ENCODE measurements around the gene LRRC8A.

LRRC8A gene

DNA sequence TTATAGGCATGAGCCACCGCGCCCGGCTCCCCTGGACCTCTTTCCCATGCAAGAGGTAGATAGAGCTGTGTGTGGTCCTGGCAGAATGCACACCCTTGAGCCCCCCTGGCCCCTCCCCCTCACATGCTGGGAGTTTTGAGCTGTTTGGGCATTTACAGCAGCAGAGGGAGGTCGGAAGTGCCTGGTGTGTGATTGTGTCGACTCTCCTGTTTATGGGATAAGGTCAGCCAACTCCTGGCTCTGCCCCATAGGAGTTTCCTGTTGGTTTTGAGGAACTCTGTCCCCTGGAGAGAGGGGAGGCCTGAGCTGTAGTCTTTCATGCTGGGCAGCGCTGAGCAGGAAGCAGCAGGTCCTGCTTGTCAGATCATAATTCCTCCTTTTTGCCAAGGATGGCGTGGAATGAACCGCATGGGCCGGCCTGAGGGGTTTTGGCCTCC lies 6.0 kb downstream of the LRRC8A start:
- H3K4me3 ChIP-seq (ENCODE audit: low read length), result no peak overlapping the region

DNA sequence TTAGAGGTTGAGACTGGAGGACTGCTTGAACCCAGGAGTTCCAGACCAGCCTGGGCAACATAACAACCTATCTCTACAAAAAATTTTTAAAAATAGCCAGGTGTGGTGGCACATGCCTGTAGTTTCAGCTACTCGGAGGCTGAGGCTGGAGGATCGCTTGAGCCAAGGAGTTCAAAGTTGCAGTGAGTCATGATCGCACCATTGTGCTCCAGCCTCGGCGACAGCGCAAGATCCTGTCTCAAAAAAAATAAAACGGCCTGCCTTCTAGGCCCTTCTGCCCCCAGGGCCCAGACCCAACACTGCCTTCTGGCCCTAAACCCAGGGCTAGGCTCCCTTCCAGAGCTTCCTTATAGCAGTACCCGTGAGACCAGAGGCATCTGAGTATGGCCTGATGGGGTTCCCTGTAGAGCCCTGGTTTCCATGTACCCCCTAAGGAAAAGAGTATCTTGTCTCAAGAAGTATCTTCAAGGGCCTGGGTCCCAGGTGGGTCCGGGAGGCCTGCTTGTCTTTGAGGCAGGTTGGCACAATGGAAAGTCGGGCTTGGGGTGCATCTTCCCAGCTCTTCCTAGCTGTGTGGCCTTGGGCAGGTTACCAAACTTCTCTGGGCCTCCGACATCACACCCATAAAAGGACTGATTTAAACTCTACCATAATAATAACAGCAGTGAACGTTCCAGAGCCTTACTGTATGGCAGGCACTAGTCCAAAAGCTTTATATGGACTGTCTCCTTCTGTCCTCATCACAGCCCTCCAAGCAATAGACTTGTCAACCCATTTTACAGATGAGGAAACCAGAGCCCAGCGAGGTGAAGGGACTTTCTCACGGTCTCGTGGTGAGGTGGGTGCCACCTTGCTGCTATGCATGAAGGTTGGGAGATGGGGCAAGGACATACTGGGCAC lies 9.6 kb downstream of the LRRC8A start:
- Histone ChIP-seq H3K27me3 (ENCODE audit: control insufficient read depth, low read length) (no peaks in the 10 kb centered on the region), H3K36me3 (ENCODE audit: control insufficient read depth, low read length) (peaks cover 46% of the 10 kb centered on the region), H3K27ac (ENCODE audit: low read depth, low read length) (no peak overlapping the region), H3K4me1 (ENCODE audit: control insufficient read depth, low read length) (no peaks in the 10 kb centered on the region), H4K20me1 (ENCODE audit: control insufficient read depth, insufficient read depth, low read depth, low read length) (no peaks in the 10 kb centered on the region), H3F3A (ENCODE audit: control insufficient read depth, insufficient read depth) (no peaks in the 10 kb centered on the region), H3K79me2 (ENCODE audit: control insufficient read depth, low read length) (peaks cover 29% of the 10 kb centered on the region), H3K4me3 (ENCODE audit: low read length) (no peak overlapping the region), H3K9me3 (ENCODE audit: control insufficient read depth, insufficient read depth, low read length) (no peaks in the 10 kb centered on the region), H3K4me2 (ENCODE audit: low read length) (no peak overlapping the region), H3K9me2 (replicated peaks; ENCODE audit: control insufficient read depth, low read length) (no peaks in the 10 kb centered on the region)
- TF ChIP-seq EZH2phosphoT487 (IDR thresholded peaks at IDR 0.05; ENCODE audit: borderline replicate concordance, low read length), result no peak
- TF ChIP-seq, protein P1, sequence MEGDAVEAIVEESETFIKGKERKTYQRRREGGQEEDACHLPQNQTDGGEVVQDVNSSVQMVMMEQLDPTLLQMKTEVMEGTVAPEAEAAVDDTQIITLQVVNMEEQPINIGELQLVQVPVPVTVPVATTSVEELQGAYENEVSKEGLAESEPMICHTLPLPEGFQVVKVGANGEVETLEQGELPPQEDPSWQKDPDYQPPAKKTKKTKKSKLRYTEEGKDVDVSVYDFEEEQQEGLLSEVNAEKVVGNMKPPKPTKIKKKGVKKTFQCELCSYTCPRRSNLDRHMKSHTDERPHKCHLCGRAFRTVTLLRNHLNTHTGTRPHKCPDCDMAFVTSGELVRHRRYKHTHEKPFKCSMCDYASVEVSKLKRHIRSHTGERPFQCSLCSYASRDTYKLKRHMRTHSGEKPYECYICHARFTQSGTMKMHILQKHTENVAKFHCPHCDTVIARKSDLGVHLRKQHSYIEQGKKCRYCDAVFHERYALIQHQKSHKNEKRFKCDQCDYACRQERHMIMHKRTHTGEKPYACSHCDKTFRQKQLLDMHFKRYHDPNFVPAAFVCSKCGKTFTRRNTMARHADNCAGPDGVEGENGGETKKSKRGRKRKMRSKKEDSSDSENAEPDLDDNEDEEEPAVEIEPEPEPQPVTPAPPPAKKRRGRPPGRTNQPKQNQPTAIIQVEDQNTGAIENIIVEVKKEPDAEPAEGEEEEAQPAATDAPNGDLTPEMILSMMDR (IDR thresholded peaks at IDR 0.05; ENCODE audit: low read depth, low read length, poor library complexity, severe bottlenecking), result no peak

More for the DNA sequence above, 6.0 kb downstream of the LRRC8A start:
- H3K4me2 ChIP-seq (ENCODE audit: low read length), result no peak overlapping the region
- no peaks in the 10 kb centered on the region for H3K9me3 ChIP-seq (ENCODE audit: control insufficient read depth, insufficient read depth, low read length)
- H3K9me2 ChIP-seq (replicated peaks; ENCODE audit: control insufficient read depth, low read length), result no peaks in the 10 kb centered on the region
- H3F3A ChIP-seq (ENCODE audit: control insufficient read depth, insufficient read depth), result no peaks in the 10 kb centered on the region
- H3K27me3 ChIP-seq (ENCODE audit: control insufficient read depth, low read length), result no peaks in the 10 kb centered on the region
- H4K20me1 ChIP-seq (ENCODE audit: control insufficient read depth, insufficient read depth, low read depth, low read length), result no peaks in the 10 kb centered on the region
- peaks cover 13% of the 10 kb centered on the region for H3K4me1 ChIP-seq (ENCODE audit: control insufficient read depth, low read length)
- peaks cover 59% of the 10 kb centered on the region for H3K79me2 ChIP-seq (ENCODE audit: control insufficient read depth, low read length)
- H3K36me3 ChIP-seq (ENCODE audit: control insufficient read depth, low read length), result peaks cover 51% of the 10 kb centered on the region
- H3K27ac ChIP-seq (ENCODE audit: low read depth, low read length), result no peak overlapping the region
- no peak for TF ChIP-seq EZH2phosphoT487 (IDR thresholded peaks at IDR 0.05; ENCODE audit: borderline replicate concordance, low read length)
- TF ChIP-seq, protein P1 (IDR thresholded peaks at IDR 0.05; ENCODE audit: low read depth, low read length, poor library complexity, severe bottlenecking), result no peak

DNA sequence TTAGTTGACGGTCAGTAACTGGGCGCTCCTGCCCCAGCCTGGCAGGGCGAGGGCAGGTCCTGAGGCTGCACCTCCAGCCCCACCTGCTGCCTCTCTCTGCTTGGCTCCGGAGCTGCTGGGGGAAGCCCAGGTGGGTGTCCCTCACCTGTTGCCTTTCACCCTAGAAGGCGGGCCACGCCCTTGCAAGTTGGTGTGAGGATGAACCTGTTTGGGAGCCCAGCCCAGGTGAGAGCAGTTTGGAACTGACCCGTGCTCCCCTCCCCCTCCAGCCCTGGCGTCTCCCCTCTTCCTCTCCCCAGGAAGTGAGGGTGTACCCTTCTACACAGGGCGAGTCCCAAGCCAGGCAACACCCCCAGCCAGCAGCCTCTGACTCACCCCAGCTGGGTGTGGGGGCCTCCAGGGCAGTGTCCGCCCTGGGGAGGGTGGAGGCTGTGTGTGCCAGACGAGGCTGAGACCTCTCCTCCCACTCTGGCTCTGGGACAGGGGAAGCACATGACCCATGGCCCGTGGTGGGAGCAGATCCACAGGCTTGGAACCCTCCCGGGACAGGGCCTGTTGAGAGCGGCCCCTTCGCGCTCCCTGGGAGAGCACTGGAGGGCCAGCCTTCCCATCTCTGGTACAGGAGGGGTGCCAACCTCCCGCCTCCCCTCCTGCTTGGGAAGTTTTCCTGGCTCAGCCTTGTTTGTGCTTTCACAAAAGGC lies 10.4 kb downstream of the LRRC8A start:
- peaks cover 45% of the 10 kb centered on the region for H3K36me3 ChIP-seq (ENCODE audit: control insufficient read depth, low read length)
- no peak overlapping the region for H3K4me2 ChIP-seq (ENCODE audit: low read length)
- no peaks in the 10 kb centered on the region for H3K9me3 ChIP-seq (ENCODE audit: control insufficient read depth, insufficient read depth, low read length)
- peaks cover 22% of the 10 kb centered on the region for H3K79me2 ChIP-seq (ENCODE audit: control insufficient read depth, low read length)
- H3K4me3 ChIP-seq (ENCODE audit: low read length), result no peak overlapping the region
- H3F3A ChIP-seq (ENCODE audit: control insufficient read depth, insufficient read depth), result no peaks in the 10 kb centered on the region
- no peaks in the 10 kb centered on the region for H3K27me3 ChIP-seq (ENCODE audit: control insufficient read depth, low read length)
- H3K4me1 ChIP-seq (ENCODE audit: control insufficient read depth, low read length), result no peaks in the 10 kb centered on the region
- TF ChIP-seq, protein P1 (IDR thresholded peaks at IDR 0.05; ENCODE audit: low read depth, low read length, poor library complexity, severe bottlenecking), result no peak
- no peak for TF ChIP-seq EZH2phosphoT487 (IDR thresholded peaks at IDR 0.05; ENCODE audit: borderline replicate concordance, low read length)
- no peaks in the 10 kb centered on the region for H3K9me2 ChIP-seq (replicated peaks; ENCODE audit: control insufficient read depth, low read length)
- no peaks in the 10 kb centered on the region for H4K20me1 ChIP-seq (ENCODE audit: control insufficient read depth, insufficient read depth, low read depth, low read length)
- no peak overlapping the region for H3K27ac ChIP-seq (ENCODE audit: low read depth, low read length)

All from DOHH2 (cell line).